Esophagus muscularis mucosa (tissue), 3 donors: ENCODE results near the gene SFXN3.

Source experiments
- POLR2A ChIP-seq: fragments of 450-650 bp; IDR thresholded peaks from one replicate; pipeline ENCODE4 v1.6.1; 2017; ENCODE audit warnings: antibody characterized with exemption, moderate library complexity, mild to moderate bottlenecking, low read depth
- POLR2AphosphoS5 ChIP-seq, 2 donors: sonication (generic); formaldehyde crosslinking; IDR thresholded peaks; one replicate each; pipeline ENCODE4 v1.6.1; 2017; ENCODE audit warnings: antibody characterized with exemption in 2 of 2
- TF ChIP-seq, protein P1 (sequence below), 3 experiments: fragments of 200-600 bp in 2 of 3; fragments of 450-650 bp in 1 of 3; sonication (generic) in 2 of 3; IDR thresholded peaks; one replicate each; pipeline ENCODE4 v1.5.1; 2017 to 2019; ENCODE audit warnings: antibody characterized with exemption in 3 of 3, mild to moderate bottlenecking in 2 of 3, moderate library complexity in 1 of 3

DNA sequence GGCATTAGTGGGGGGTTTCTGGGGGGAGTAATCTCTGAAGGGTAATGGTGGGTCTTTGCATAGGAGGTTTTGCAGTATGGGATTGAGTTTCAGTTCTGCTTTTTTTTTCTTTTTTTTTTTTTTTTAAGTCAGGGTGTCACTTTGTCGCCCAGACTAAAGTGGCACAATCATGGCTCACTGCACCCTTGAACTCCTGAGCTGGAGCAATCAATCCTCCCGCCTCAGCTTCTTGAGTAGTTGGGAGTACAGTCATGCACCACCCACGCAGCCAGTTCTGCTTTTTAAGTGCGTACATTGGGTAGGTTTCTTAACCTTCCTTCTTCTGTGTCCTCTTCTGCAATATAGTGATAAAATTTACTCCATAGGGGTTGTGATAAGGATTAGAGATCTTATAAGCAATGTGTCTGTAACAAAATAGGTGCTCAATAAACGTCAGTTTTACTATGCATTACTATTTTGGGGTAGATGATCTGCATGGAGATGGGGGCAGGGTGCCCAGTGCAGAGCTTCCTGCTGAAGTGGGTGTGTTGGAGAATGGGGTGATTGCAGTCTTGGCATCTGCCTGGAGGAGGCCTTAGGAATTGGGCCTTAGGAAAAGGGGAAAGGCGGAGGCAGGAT is 40.3 kb downstream of the SFXN3 start:
- TF ChIP-seq, protein P1, sequence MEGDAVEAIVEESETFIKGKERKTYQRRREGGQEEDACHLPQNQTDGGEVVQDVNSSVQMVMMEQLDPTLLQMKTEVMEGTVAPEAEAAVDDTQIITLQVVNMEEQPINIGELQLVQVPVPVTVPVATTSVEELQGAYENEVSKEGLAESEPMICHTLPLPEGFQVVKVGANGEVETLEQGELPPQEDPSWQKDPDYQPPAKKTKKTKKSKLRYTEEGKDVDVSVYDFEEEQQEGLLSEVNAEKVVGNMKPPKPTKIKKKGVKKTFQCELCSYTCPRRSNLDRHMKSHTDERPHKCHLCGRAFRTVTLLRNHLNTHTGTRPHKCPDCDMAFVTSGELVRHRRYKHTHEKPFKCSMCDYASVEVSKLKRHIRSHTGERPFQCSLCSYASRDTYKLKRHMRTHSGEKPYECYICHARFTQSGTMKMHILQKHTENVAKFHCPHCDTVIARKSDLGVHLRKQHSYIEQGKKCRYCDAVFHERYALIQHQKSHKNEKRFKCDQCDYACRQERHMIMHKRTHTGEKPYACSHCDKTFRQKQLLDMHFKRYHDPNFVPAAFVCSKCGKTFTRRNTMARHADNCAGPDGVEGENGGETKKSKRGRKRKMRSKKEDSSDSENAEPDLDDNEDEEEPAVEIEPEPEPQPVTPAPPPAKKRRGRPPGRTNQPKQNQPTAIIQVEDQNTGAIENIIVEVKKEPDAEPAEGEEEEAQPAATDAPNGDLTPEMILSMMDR (IDR thresholded peaks at IDR 0.05) = no peak
- TF ChIP-seq POLR2A = no peak
- no peak for TF ChIP-seq POLR2AphosphoS5 (IDR thresholded peaks at IDR 0.05)
